Spleen (tissue), 7 donors: ENCODE measurements around the gene BOLL.

Experiments used
- CTCF ChIP-seq, 11 experiments: fragments of 200-600 bp in 7 of 11; fragments of 450-650 bp in 4 of 11; sonication (generic) in 4 of 11; IDR thresholded peaks in 8 of 11; conservative IDR thresholded peaks in 3 of 11; 1 replicate in 7 of 11; 2 replicates in 4 of 11; pipeline versions ENCODE4 v1.4.0 to v1.8.0; 2016 to 2021; ENCODE audit warnings: antibody characterized with exemption in 11 of 11, inconsistent platforms in 4 of 11, mild to moderate bottlenecking in 1 of 11
- POLR2AphosphoS5 ChIP-seq, 3 donors: sonication (generic); formaldehyde crosslinking; IDR thresholded peaks; one replicate each; pipeline ENCODE4 v1.5.1; 2017; ENCODE audit warnings: antibody characterized with exemption in 3 of 3
- donor health status: DM: no; HTN: no; CAD: no; lungs with moderate emphysema.
- donor health status: DM: no; HTN: no; CAD: no.
- donor health status: DM: no; HTN: no; CAD: no.

- TF ChIP-seq POLR2AphosphoS5 (IDR thresholded peaks at IDR 0.05): no peak
- TF ChIP-seq CTCF (IDR thresholded peaks at IDR 0.05 in 8 of 11, conservative IDR thresholded peaks at IDR 0.05 in 3 of 11): no peak
Measured at GRCh38 chr2:197759013-197759412, 26.1 kb downstream of the BOLL start.
